GM13976 (cell line): ENCODE results near the gene DHRS9.
A peak's percentile ranks its signal among the peaks of the same experiment; 100 is the strongest.

ENCODE experiments used
- DNase-seq: peaks from one replicate; pipeline ENCODE4 v3.0.0; 2012; ENCODE audit warnings: low spot score
- in situ Hi-C: fragments of 300-500 bp; cut with MboI; formaldehyde crosslinking; loops from one replicate; pipeline ENCODE4 v1.12.0; 2022; ENCODE audit warnings: low sequenced_read_pairs, mixed read lengths, inconsistent platforms; ENCODE audit not compliant: unreplicated experiment
- TF ChIP-seq, protein P1 (sequence below): IDR thresholded peaks from 2 replicates; pipeline ENCODE4 v1.5.1; 2012; ENCODE audit warnings: borderline replicate concordance, mild to moderate bottlenecking; ENCODE audit not compliant: insufficient read depth; ENCODE audit errors: extremely low read depth, missing control alignments, control extremely low read depth

The DHRS9 gene

DNA sequence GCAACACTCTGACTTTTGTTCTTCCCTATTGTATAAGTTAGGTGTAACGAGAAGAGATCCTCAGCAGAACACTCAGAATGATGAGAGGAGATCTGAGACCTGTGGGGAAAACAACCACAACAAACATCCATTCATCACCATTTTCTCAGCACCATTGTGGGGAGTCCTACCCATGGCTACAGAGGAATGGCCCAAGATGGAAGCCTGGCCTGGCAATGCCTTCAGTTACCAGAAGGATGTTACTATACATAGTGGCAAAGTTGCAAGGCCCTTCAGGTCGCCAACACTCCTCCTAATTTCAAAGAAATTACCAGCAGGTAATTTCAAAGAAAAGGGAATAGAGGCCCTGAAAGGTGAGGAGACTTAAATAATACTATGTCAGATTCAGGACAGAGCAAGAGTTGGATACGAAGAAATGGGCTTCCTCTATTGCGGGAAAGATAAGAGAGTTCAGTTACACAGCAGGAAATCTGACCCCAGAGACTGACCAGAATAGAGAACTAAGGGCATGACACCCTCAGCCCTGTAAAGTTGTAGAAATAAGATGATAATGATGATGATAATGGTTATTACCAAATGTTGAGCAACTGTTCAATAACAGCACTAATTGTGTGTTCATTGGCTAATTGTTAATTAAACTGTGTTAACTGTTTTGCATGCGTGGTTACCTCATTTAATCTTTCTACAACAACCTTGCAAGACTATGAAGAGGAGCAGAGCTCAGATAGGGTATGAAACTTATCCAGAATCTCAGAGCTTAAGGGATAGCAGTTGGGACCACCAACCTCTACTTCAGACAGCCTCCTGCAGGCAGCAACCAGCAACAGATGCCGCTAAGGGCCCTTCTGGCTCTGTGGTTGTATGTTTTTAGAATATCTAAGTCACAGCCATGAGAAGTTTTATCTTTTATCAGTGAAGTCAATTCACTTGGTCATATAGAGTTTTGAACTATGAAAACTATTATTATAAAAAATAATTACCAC is 37.5 kb downstream of the DHRS9 start:
- TF ChIP-seq, protein P1, sequence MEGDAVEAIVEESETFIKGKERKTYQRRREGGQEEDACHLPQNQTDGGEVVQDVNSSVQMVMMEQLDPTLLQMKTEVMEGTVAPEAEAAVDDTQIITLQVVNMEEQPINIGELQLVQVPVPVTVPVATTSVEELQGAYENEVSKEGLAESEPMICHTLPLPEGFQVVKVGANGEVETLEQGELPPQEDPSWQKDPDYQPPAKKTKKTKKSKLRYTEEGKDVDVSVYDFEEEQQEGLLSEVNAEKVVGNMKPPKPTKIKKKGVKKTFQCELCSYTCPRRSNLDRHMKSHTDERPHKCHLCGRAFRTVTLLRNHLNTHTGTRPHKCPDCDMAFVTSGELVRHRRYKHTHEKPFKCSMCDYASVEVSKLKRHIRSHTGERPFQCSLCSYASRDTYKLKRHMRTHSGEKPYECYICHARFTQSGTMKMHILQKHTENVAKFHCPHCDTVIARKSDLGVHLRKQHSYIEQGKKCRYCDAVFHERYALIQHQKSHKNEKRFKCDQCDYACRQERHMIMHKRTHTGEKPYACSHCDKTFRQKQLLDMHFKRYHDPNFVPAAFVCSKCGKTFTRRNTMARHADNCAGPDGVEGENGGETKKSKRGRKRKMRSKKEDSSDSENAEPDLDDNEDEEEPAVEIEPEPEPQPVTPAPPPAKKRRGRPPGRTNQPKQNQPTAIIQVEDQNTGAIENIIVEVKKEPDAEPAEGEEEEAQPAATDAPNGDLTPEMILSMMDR, result no peak
- in situ Hi-C loops, result no loop called here
- no peak for DNase-seq

DNA sequence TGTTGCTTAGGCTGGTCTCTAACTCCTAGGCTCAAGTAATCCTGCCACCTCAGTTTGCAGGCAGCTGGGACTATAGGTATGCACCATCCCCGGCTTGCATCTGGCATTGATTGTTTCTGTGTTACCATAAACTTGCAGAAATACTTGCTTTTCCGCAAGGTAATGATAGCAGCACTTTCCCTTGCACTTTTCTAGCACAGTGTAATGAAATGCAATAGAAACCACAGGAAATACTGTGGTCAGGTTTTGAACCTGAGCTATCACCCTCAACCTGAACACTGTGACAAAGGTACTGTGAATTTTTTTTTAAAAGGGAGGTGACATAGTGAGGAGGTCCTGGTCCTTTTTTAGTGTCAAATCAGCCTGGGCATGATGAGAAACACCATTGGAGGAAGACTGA is 38.3 kb downstream of the DHRS9 start:
- in situ Hi-C loops, result no loop called here
- no peak for DNase-seq
- TF ChIP-seq, protein P1, result no peak

DNA sequence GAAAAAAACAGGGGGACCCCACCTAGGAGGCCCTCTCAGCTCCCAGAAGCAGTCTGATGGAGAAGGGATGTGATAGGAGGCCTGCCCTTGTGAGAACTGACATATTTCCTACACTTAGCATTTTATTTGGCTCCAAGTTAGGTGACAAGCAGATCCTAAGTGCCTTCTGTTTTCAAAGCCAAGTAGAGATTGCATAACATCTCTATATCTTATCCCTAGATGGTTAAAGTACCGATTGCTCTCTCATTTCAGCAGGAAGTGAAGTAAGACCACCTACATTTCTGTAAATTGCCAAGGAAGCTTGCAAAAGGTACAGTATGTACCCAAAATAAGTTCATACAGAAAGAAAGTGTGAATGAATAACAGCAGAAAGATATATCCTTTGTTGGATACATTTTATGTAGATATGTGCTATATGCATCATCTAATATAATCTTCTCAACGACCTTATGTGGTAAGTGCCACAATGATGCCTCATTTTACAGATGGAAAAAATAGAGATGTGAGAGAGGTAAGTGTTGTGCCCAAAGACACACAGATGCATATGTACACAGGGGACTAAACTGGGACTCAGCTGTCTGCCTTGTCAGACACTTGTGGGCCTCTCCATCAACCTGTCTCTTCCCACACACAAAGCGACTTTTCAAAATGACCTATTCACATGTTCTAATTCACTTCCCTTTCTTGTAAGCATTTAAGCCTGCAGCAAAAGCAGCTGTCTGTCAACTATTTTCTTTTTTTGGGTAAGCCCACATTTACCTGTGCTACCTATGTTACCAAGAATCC is 38.9 kb downstream of the DHRS9 start:
- TF ChIP-seq, protein P1, result no peak
- in situ Hi-C loops, result no loop called here
- DNase-seq, result no peak

DNA sequence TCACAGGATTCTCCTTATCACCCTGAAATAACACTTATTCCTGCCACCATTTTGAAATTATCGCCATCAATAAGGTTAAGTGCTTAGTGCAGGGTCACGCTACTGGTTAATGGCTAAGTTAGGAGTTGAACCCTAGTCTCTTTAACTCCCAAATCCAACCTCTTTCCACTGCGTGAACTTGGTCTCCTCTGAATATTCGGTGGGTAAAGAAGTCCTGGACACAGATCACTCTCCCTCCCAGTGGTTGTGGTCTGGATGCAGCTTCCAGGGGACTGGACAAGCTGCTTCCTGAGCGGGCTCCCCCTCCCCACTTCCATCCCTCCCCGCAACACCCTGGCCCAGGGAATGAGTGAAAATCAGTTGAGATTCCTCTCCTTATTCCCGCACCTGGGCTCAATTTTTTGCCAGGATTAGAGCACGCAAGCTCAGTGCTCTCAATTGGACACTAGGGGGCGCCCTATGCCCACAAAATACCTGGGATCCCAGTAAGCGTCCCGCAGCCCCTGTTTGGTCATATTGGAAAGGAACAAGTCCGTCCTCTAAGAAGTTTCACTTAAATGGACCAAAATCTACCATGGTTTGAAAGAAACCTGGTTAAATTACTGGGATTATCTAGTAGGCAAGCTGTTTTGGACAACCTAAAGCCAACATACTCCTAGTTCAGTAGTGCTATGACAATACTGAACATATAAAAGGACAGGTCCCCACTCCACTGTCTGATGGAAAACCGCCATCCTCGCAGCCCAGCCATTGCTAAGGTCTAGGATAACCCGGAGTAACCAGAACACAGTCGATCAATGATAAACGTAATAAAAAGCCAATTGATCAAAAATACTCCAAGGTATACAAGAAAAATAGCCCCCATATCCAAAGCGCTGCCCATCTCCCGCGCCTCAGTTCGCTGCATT is 40.4 kb downstream of the DHRS9 start:
- peak; percentile 62 for DNase-seq
- in situ Hi-C loops, result no loop called here
- TF ChIP-seq, protein P1, result peak; percentile 80

DNA sequence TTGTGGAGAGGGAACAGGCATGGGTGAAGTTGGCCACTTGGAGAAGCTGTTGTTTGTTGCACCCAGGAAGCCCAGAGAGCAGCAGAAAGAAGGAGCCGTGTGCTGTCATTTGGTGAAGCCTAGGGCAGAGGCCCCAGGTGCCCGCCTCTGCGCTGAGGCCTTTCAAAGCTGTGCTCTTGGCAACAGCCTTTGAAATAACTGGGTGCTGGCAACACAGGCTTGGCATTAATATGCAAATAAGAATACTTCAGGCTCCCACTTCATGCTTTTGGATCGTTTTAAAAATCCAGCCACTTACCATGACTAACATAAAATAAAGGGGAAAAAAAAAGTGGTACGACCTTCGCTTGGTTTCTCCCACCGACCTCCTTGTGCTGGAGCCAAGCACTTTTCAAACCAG is 41.1 kb downstream of the DHRS9 start:
- TF ChIP-seq, protein P1, result no peak
- in situ Hi-C loops, result no loop called here
- no peak for DNase-seq

DNA sequence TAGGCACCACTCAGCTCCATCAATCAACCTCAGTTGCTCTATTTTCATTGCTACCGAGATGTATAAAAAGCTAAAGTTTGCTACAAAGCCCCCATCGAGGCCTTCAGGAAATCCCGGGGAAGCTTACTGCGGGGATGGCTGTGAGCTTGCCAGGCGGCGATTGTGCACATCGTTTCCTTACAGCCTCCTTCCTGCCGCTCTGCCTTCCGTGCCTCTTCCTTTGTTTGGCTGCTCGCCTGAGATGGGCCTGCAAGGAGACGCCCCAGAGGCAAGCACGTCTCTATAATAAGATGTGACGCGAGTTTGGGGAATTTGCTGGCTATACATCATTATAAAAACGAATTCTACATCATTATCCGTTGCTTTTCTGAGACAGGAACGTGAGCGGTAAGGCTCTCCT is 41.6 kb downstream of the DHRS9 start:
- in situ Hi-C loops, result no loop called here
- TF ChIP-seq, protein P1, result no peak
- no peak for DNase-seq
